Tibial artery (tissue), 4 donors: ENCODE measurements around the gene WDR89.

Experiments used
- DNase-seq, 2 donors: peaks; one replicate each; pipeline ENCODE4 v3.0.0-alpha.2; 2019
- H3K27ac ChIP-seq, 2 donors: fragments of 200-600 bp; sonication (generic) in 1 of 2; 1 replicate in 1 of 2; 2 replicates in 1 of 2; pipeline ENCODE4 v1.5.1; 2018 to 2019; ENCODE audit warnings: mild to moderate bottlenecking in 1 of 2
- H3K27me3 ChIP-seq, 2 donors: fragments of 200-600 bp; sonication (generic) in 1 of 2; one replicate each; pipeline versions ENCODE4 v1.5.1 to v1.6.0; 2016 to 2019
- H3K36me3 ChIP-seq, 3 donors: fragments of 200-600 bp; sonication (generic) in 2 of 3; one replicate each; pipeline ENCODE4 v1.5.1; 2016 to 2019; ENCODE audit warnings: mild to moderate bottlenecking in 2 of 3
- H3K4me1 ChIP-seq, 4 donors: fragments of 200-600 bp; sonication (generic) in 2 of 4; 1 replicate in 3 of 4; 2 replicates in 1 of 4; pipeline ENCODE4 v1.5.1; 2016 to 2019
- H3K4me3 ChIP-seq, 2 donors: fragments of 200-600 bp; sonication (generic) in 1 of 2; 1 replicate in 1 of 2; 2 replicates in 1 of 2; pipeline ENCODE4 v1.5.1; 2018 to 2019; ENCODE audit warnings: mild to moderate bottlenecking in 2 of 2
- H3K9me3 ChIP-seq, 3 donors: fragments of 200-600 bp; sonication (generic) in 1 of 3; one replicate each; pipeline ENCODE4 v1.5.1; 2016 to 2019
- intact Hi-C: fragments of 100-400 bp; cut with DNase I; formaldehyde crosslinking; loops from one replicate; pipeline ENCODE4 v1.15.0; 2023; ENCODE audit warnings: low total_unique reads
- TF ChIP-seq, protein P1 (sequence below), 2 experiments: fragments of 200-600 bp in 1 of 2; fragments of 450-650 bp in 1 of 2; IDR thresholded peaks; one replicate each; pipeline ENCODE4 v1.5.1; 2017 to 2019; ENCODE audit warnings: antibody characterized with exemption in 2 of 2, mild to moderate bottlenecking in 1 of 2, moderate library complexity in 1 of 2

The WDR89 gene

DNA sequence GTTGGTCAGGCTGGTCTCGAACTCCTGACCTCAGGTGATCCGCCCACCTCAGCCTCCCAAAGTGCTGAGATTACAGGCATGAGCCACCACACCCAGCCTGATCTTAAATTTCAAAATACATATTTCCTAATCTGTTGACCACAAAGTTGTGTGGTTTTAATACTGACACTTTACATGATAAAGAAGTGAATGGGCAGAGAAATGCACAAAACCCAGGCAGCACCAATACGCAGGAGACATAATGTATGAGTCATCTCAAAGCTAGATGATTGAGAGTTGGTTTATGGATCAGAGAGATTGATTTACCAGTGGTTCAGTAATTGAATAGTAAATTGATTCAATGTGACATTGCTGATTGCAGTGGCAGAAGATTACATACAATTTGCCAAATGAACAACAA is 79.3 kb downstream of the WDR89 start:
- TF ChIP-seq, protein P1, sequence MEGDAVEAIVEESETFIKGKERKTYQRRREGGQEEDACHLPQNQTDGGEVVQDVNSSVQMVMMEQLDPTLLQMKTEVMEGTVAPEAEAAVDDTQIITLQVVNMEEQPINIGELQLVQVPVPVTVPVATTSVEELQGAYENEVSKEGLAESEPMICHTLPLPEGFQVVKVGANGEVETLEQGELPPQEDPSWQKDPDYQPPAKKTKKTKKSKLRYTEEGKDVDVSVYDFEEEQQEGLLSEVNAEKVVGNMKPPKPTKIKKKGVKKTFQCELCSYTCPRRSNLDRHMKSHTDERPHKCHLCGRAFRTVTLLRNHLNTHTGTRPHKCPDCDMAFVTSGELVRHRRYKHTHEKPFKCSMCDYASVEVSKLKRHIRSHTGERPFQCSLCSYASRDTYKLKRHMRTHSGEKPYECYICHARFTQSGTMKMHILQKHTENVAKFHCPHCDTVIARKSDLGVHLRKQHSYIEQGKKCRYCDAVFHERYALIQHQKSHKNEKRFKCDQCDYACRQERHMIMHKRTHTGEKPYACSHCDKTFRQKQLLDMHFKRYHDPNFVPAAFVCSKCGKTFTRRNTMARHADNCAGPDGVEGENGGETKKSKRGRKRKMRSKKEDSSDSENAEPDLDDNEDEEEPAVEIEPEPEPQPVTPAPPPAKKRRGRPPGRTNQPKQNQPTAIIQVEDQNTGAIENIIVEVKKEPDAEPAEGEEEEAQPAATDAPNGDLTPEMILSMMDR (IDR thresholded peaks at IDR 0.05): no peak
- Histone ChIP-seq H3K27me3 (no peaks in the 10 kb centered on the region), H3K9me3 (no peaks in the 10 kb centered on the region), H3K36me3 (no peaks in the 10 kb centered on the region), H3K4me3 (no peak overlapping the region), H3K27ac (no peak overlapping the region), H3K4me1 (no peaks in the 10 kb centered on the region)
- no peak for DNase-seq
- intact Hi-C loops: no loop called here

DNA sequence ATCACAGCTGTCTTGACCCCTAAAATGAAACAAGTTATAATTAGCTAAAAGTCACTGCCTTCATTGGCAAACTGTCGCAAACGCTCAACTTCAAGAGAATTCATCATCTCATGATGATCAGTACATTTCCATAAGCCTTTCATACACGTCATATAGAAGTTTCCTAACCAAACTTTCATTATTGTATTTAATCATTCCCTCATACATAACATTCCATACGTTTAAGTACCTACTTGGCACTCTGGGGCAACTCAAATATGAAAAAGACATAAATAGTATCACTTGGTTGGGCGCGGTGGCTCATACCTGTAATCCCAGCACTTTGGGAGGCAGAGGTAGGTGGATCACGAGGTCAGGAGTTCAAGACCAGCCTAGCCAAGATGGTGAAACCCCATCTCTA is 86.1 kb downstream of the WDR89 start:
- no peaks in the 10 kb centered on the region for H3K27me3 ChIP-seq
- no peaks in the 10 kb centered on the region for H3K9me3 ChIP-seq
- no peaks in the 10 kb centered on the region for H3K36me3 ChIP-seq
- no peak overlapping the region for H3K4me3 ChIP-seq
- H3K4me1 ChIP-seq: no peaks in the 10 kb centered on the region
- DNase-seq: no peak
- TF ChIP-seq, protein P1 (IDR thresholded peaks at IDR 0.05): no peak
- intact Hi-C loops: no loop called here
- H3K27ac ChIP-seq: no peak overlapping the region

DNA sequence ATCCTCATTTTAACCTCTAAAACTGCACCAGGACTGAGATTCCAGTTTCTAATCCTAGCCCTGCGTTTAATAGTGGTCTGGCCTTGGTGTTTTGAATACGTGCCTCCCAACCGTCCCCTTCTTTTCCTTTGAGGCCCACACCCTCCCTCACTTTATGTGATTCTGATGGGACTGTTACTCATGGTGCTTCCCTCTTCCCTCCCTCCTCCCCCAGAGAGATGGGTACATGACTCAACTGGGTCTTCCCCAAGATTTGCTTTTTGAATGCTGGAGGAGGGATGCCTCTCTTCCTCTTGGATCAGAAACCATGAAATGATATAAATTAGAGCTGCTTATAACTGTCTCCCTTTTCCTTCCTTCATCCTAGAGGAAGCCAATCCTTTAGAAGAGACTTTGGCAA is 90.3 kb downstream of the WDR89 start:
- DNase-seq: no peak
- Histone ChIP-seq H3K27ac (no peak overlapping the region), H3K4me3 (no peak overlapping the region), H3K36me3 (no peaks in the 10 kb centered on the region), H3K4me1 (no peaks in the 10 kb centered on the region), H3K27me3 (no peaks in the 10 kb centered on the region), H3K9me3 (no peaks in the 10 kb centered on the region)
- intact Hi-C loops: no loop called here
- TF ChIP-seq, protein P1 (IDR thresholded peaks at IDR 0.05): no peak

DNA sequence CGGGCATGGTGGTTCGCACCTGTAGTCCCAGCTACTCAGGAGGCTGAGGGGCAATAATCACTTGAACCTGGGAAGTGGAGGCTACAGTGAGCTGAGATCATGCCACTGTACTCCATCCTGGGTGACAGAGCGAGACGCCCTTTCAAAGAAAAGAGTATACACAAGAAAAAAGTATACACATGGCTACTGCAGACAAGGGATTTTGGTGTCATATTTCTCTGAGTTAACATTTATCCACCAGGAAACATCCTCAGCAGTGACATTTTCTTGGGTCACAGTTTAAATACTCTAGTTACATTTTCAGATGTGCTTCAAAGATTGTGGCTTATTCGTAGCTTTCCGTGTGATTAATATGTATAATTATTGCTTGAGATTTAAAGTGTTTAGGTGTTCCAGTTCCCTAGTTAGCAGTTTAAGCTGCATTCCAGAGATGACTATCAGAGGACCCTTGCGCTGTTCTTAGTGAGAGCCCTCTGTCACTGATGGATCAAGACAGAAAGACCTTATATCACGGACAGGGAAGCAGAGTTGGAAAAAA is 93.8 kb downstream of the WDR89 start:
- Histone ChIP-seq H3K36me3 (no peaks in the 10 kb centered on the region), H3K4me1 (peaks cover 0 to 11% (median 2%) of the 10 kb centered on the region in 4 donors), H3K9me3 (no peaks in the 10 kb centered on the region), H3K27me3 (no peaks in the 10 kb centered on the region), H3K4me3 (no peak overlapping the region), H3K27ac (no peak overlapping the region)
- intact Hi-C loops: loop anchor here (2.0 to 10.0 kb wide), 2 partner anchors 53 to 153 kb away; no protein-coding TSS in a partner anchor
- TF ChIP-seq, protein P1 (IDR thresholded peaks at IDR 0.05): no peak
- no peak for DNase-seq
